Skin epidermis (tissue), 12 donors: ENCODE measurements around the gene HMX2.

ENCODE experiments used
- H3K27ac ChIP-seq, 21 experiments: fragments of 200-600 bp; sonication (generic) in 11 of 21; one replicate each; pipeline ENCODE4 v1.5.0; 2020; ENCODE audit warnings: mild to moderate bottlenecking in 3 of 21, inconsistent platforms in 2 of 21, moderate library complexity in 2 of 21
- H3K4me3 ChIP-seq, 7 experiments: fragments of 200-600 bp; sonication (generic) in 2 of 7; one replicate each; pipeline ENCODE4 v1.5.0; 2020; ENCODE audit warnings: inconsistent platforms in 2 of 7, mild to moderate bottlenecking in 2 of 7, moderate library complexity in 1 of 7

HMX2 gene

DNA sequence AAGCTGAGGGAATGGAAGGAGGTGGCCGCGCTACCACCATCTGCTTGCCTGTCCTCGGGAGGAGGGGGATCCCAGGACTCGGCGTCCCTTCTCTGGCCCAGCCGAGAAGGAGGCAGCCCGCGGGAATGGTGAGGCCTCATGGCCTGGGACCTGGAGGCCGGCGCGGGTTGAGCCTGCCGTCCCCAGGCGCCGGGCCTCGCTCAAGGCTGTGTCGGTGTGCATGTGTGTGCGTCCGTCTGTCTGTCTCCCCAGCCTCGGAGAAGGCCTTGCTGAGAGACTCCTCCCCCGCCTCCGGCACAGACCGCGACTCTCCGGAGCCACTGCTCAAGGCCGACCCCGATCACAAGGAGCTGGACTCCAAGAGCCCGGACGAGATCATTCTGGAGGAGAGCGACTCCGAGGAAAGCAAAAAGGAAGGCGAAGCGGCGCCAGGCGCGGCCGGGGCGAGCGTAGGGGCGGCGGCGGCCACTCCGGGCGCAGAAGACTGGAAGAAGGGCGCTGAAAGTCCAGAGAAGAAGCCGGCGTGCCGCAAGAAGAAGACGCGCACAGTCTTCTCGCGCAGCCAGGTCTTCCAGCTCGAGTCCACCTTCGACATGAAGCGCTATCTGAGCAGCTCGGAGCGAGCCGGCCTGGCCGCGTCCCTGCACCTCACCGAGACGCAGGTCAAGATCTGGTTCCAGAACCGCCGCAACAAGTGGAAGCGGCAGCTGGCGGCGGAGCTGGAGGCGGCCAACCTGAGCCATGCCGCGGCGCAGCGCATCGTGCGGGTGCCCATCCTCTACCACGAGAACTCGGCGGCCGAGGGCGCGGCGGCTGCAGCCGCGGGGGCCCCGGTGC lies 10.9 kb upstream of the HMX2 start:
- H3K4me3 ChIP-seq, result peak overlapping the region in 2 of 7 experiments; percentile 4 to 10
- H3K27ac ChIP-seq, result no peak overlapping the region

- H3K27ac ChIP-seq, result no peak overlapping the region
- H3K4me3 ChIP-seq, result no peak overlapping the region
These were observed 8.8 kb upstream of the HMX2 start for GRCh38 chr10:123139165-123139520.

DNA sequence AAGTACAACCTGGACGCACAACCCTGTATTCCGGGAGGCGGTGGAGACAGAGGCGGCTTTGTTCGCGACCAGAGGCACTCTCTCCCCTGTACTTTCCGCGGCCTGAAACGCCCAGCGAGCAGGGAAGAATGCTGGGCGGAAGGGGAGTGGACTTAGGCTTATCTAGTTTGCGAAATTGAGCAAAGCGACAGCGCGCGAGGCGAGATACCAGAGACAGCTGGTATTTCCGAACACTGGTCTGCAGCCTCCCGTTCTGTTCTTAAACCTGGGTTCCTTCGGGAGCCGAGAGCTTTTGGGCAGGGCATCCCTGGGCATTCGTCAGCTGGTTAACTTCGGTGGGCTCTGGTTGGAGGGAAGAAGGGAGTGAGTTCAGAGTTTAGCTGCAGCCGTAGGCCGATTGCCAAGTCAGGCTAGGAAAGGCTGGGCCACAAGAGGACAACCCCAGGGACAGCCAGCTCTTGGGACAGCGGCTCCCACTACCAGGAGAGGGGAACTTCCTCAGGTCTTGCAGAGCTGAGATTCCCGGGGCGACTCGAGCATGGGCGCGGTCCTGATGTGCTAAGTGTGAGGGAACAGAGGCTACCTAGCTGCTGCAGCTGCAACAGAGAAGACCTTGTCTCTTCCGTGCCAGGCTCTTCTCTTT lies 8.3 kb upstream of the HMX2 start:
- no peak overlapping the region for H3K4me3 ChIP-seq
- H3K27ac ChIP-seq, result no peak overlapping the region

- H3K27ac ChIP-seq, result no peak overlapping the region
- H3K4me3 ChIP-seq, result no peak overlapping the region
These were observed 7.6 kb upstream of the HMX2 start for GRCh38 chr10:123140164-123140982.

DNA sequence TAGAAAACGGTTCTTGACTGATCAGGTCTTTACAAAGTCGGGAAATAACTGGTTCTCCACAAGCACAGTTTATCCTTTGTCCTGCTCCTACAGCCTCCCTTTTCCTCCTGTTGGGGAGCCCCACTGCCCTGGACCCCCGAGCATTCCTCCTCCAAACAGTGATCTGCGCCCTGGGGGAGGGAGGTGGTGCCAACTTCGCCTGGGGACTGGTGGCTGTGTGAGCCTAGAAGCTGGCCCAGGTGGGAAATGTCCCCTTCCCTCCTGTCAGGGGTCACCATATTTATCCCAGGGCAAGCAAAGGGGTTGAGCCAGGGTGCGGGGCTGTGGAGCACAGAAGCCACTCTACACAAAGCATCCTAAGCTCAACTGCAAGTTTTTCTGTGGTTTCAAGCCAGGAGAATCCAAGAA lies 6.9 kb upstream of the HMX2 start:
- H3K4me3 ChIP-seq, result no peak overlapping the region
- no peak overlapping the region for H3K27ac ChIP-seq

- no peak overlapping the region for H3K27ac ChIP-seq
- no peak overlapping the region for H3K4me3 ChIP-seq
These were observed 5.9 kb upstream of the HMX2 start for GRCh38 chr10:123141791-123142700.

DNA sequence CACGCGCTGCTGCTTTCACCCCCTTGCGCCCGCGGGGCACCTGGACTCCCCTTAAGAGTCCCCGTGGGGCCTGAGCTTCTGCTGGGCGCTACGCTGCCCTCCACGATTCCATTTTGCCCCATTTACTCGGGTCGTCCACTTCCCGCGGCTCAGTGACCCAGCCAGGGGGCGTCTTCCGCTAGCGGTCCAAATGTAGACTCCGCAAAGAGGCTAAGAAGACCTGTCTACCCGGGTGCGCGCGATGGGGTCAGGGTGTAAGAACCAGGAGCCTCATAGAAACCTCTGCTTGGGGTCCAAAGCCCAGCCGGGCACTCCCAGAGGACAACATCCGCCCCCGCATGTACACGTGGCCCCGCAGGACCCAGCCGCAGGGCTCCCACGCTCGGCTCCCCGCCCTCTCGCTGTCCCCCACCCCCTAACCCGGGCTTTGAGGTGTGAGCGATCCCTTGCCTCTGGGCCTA lies 5.2 kb upstream of the HMX2 start:
- Histone ChIP-seq H3K27ac (no peak overlapping the region), H3K4me3 (no peak overlapping the region)

GRCh38 chr10:123143162-123143824 lies 4.6 kb upstream of the HMX2 start:
- H3K27ac ChIP-seq, result no peak overlapping the region
- no peak overlapping the region for H3K4me3 ChIP-seq

- Histone ChIP-seq H3K4me3 (no peak overlapping the region), H3K27ac (no peak overlapping the region)
These were observed 4.1 kb upstream of the HMX2 start for GRCh38 chr10:123143825-123144168.

- no peak overlapping the region for H3K4me3 ChIP-seq
- H3K27ac ChIP-seq, result no peak overlapping the region
These were observed 3.0 kb upstream of the HMX2 start for GRCh38 chr10:123144697-123145541.

DNA sequence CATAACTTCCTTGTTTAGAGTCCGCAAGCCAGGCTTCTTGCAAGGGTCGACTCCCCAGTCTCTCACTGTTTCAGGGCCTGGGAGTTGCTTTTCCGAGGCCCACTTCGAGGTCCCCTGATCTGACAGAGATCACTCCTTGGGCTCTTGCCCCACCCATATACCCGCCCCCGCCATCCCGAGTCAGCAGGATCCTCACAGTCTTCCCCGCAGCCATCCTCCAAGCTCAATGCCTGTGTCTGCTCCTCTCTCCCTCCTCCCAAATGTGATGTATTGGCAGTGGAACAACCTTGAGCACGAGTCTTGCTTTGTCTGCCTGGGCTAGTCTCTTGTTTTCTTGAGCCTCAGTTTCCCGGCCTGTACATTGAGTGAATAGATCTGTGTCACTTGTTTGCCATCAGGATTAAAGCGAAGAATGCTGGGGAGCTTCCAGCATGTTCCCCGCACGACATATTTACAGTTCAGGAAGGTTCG lies 2.4 kb upstream of the HMX2 start:
- Histone ChIP-seq H3K27ac (no peak overlapping the region), H3K4me3 (no peak overlapping the region)

- no peak overlapping the region for H3K27ac ChIP-seq
- no peak overlapping the region for H3K4me3 ChIP-seq
These were observed 1.7 kb upstream of the HMX2 start for GRCh38 chr10:123146013-123146893.

GRCh38 chr10:123146894-123147634 lies 872 bp upstream of the HMX2 start:
- Histone ChIP-seq H3K27ac (no peak overlapping the region), H3K4me3 (no peak overlapping the region)

GRCh38 chr10:123148414-123149161 lies 652 bp downstream of the HMX2 start:
- Histone ChIP-seq H3K4me3 (peak overlapping the region in 2 of 7 experiments; percentile 1 to 13), H3K27ac (no peak overlapping the region)

GRCh38 chr10:123149162-123149567 lies 1.2 kb downstream of the HMX2 start:
- peak overlapping the region in 6 of 7 experiments; percentile 19 to 44 (median 27) for H3K4me3 ChIP-seq
- H3K27ac ChIP-seq, result no peak overlapping the region
